Activated T-cell treated with anti-CD3 and anti-CD28 coated beads, Interleukin-2, amount 50 U/mL, for 24 hours (primary cell): ENCODE results near the gene SUSD3.
"Not testable (repeated sequence)": the region's sequence is repeated elsewhere in the genome, so short reads cannot be mapped to it uniquely, and the experiment has no call there.

ENCODE experiments used
- DNase-seq: peaks from one replicate; pipeline ENCODE4 v3.0.0-alpha.2; 2020
- H3K27ac Mint-ChIP-seq: 2 replicates; pipeline ENCODE4 v1.8.0; 2020; ENCODE audit warnings: mild to moderate bottlenecking, mixed read lengths
- H3K27me3 Mint-ChIP-seq: 2 replicates; pipeline ENCODE4 v1.8.0; 2020; ENCODE audit warnings: mixed read lengths
- H3K36me3 Mint-ChIP-seq: 2 replicates; pipeline ENCODE4 v1.8.0; 2020; ENCODE audit warnings: low read depth, mixed read lengths
- H3K4me1 Mint-ChIP-seq: 2 replicates; pipeline ENCODE4 v1.8.0; 2020; ENCODE audit warnings: low read depth, mixed read lengths
- H3K4me3 Mint-ChIP-seq: 2 replicates; pipeline ENCODE4 v1.8.0; 2020; ENCODE audit warnings: mild to moderate bottlenecking, moderate library complexity, mixed read lengths
- H3K9me3 Mint-ChIP-seq: 2 replicates; pipeline ENCODE4 v1.8.0; 2020; ENCODE audit warnings: mixed read lengths

Gene SUSD3

GRCh38 chr9:93110311-93110855, 51.9 kb downstream of the SUSD3 start:
- Mint-ChIP-seq H3K36me3 (peaks cover 59% of the 10 kb centered on the region), H3K27ac (no peak overlapping the region), H3K27me3 (no peaks in the 10 kb centered on the region), H3K4me3 (no peak overlapping the region), H3K4me1 (peaks cover 43% of the 10 kb centered on the region), H3K9me3 (no peaks in the 10 kb centered on the region)
- no peak for DNase-seq

GRCh38 chr9:93111001-93111370, 52.5 kb downstream of the SUSD3 start:
- H3K27me3 Mint-ChIP-seq, result no peaks in the 10 kb centered on the region
- no peak overlapping the region for H3K4me3 Mint-ChIP-seq
- peaks cover 57% of the 10 kb centered on the region for H3K36me3 Mint-ChIP-seq
- peaks cover 38% of the 10 kb centered on the region for H3K4me1 Mint-ChIP-seq
- DNase-seq, result no peak
- no peaks in the 10 kb centered on the region for H3K9me3 Mint-ChIP-seq
- H3K27ac Mint-ChIP-seq, result no peak overlapping the region

GRCh38 chr9:93111371-93112115, 53.0 kb downstream of the SUSD3 start:
- no peak for DNase-seq
- H3K27me3 Mint-ChIP-seq, result no peaks in the 10 kb centered on the region
- H3K4me3 Mint-ChIP-seq, result no peak overlapping the region
- no peaks in the 10 kb centered on the region for H3K9me3 Mint-ChIP-seq
- H3K36me3 Mint-ChIP-seq, result peaks cover 57% of the 10 kb centered on the region
- H3K4me1 Mint-ChIP-seq, result peaks cover 35% of the 10 kb centered on the region
- H3K27ac Mint-ChIP-seq, result no peak overlapping the region

GRCh38 chr9:93112116-93112863, 53.8 kb downstream of the SUSD3 start:
- DNase-seq, result no peak

GRCh38 chr9:93112864-93113389, 54.4 kb downstream of the SUSD3 start:
- H3K9me3 Mint-ChIP-seq, result no peaks in the 10 kb centered on the region
- no peak overlapping the region for H3K27ac Mint-ChIP-seq
- H3K4me1 Mint-ChIP-seq, result peaks cover 21% of the 10 kb centered on the region
- peaks cover 52% of the 10 kb centered on the region for H3K36me3 Mint-ChIP-seq
- H3K4me3 Mint-ChIP-seq, result no peak overlapping the region
- no peaks in the 10 kb centered on the region for H3K27me3 Mint-ChIP-seq
- DNase-seq, result no peak

More at GRCh38 chr9:93112116-93112863, 53.8 kb downstream of the SUSD3 start:
- Mint-ChIP-seq H3K27ac (no peak overlapping the region), H3K4me1 (peaks cover 27% of the 10 kb centered on the region), H3K9me3 (no peaks in the 10 kb centered on the region), H3K4me3 (no peak overlapping the region), H3K36me3 (peaks cover 57% of the 10 kb centered on the region), H3K27me3 (no peaks in the 10 kb centered on the region)

GRCh38 chr9:93114169-93114983, 55.9 kb downstream of the SUSD3 start:
- peaks cover 9% of the 10 kb centered on the region for H3K4me1 Mint-ChIP-seq
- H3K27ac Mint-ChIP-seq, result peak overlapping the region; percentile 79
- DNase-seq, result no peak
- peaks cover 39% of the 10 kb centered on the region for H3K36me3 Mint-ChIP-seq
- H3K4me3 Mint-ChIP-seq, result no peak overlapping the region
- no peaks in the 10 kb centered on the region for H3K27me3 Mint-ChIP-seq
- no peaks in the 10 kb centered on the region for H3K9me3 Mint-ChIP-seq

- H3K4me1 Mint-ChIP-seq, result peaks cover 14% of the 10 kb centered on the region
- peaks cover 40% of the 10 kb centered on the region for H3K36me3 Mint-ChIP-seq
These were observed 56.5 kb downstream of the SUSD3 start for GRCh38 chr9:93114984-93115335.

GRCh38 chr9:93115486-93116071, 57.1 kb downstream of the SUSD3 start:
- H3K27ac Mint-ChIP-seq, result no peak overlapping the region
- no peaks in the 10 kb centered on the region for H3K27me3 Mint-ChIP-seq
- no peak for DNase-seq
- H3K4me1 Mint-ChIP-seq, result peaks cover 19% of the 10 kb centered on the region
- no peaks in the 10 kb centered on the region for H3K9me3 Mint-ChIP-seq
- H3K36me3 Mint-ChIP-seq, result peaks cover 40% of the 10 kb centered on the region
- no peak overlapping the region for H3K4me3 Mint-ChIP-seq

More at GRCh38 chr9:93114984-93115335, 56.5 kb downstream of the SUSD3 start:
- no peak for DNase-seq
- Mint-ChIP-seq H3K27ac (peak overlapping the region; percentile 79), H3K9me3 (no peaks in the 10 kb centered on the region), H3K27me3 (no peaks in the 10 kb centered on the region), H3K4me3 (no peak overlapping the region)

- Mint-ChIP-seq H3K27me3 (no peaks in the 10 kb centered on the region), H3K9me3 (no peaks in the 10 kb centered on the region), H3K4me3 (no peak overlapping the region), H3K36me3 (peaks cover 37% of the 10 kb centered on the region), H3K27ac (no peak overlapping the region), H3K4me1 (peaks cover 19% of the 10 kb centered on the region)
- DNase-seq, result no peak
These were observed 57.8 kb downstream of the SUSD3 start for GRCh38 chr9:93116072-93116961.

- peaks cover 19% of the 10 kb centered on the region for H3K4me1 Mint-ChIP-seq
- peaks cover 41% of the 10 kb centered on the region for H3K36me3 Mint-ChIP-seq
- not testable (repeated sequence) for H3K27ac Mint-ChIP-seq, H3K4me3 Mint-ChIP-seq, H3K27me3 Mint-ChIP-seq, DNase-seq, H3K9me3 Mint-ChIP-seq
These were observed 59.0 kb downstream of the SUSD3 start for GRCh38 chr9:93117521-93117920.

GRCh38 chr9:93117924-93118862, 59.7 kb downstream of the SUSD3 start:
- DNase-seq, result no peak
- peaks cover 19% of the 10 kb centered on the region for H3K4me1 Mint-ChIP-seq
- no peak overlapping the region for H3K27ac Mint-ChIP-seq
- no peaks in the 10 kb centered on the region for H3K27me3 Mint-ChIP-seq
- H3K36me3 Mint-ChIP-seq, result peaks cover 41% of the 10 kb centered on the region
- no peaks in the 10 kb centered on the region for H3K9me3 Mint-ChIP-seq
- no peak overlapping the region for H3K4me3 Mint-ChIP-seq

GRCh38 chr9:93118863-93119702, 60.6 kb downstream of the SUSD3 start:
- no peak for DNase-seq
- Mint-ChIP-seq H3K36me3 (peaks cover 45% of the 10 kb centered on the region), H3K27ac (peak overlapping the region; percentile 86), H3K27me3 (no peaks in the 10 kb centered on the region), H3K4me1 (peaks cover 19% of the 10 kb centered on the region), H3K9me3 (no peaks in the 10 kb centered on the region), H3K4me3 (no peak overlapping the region)
